ENCODE data around the gene GDAP2. TPM values are rescaled to one million over a fixed set of nuclear protein-coding genes. Genes with fewer than 3 reads are reported as not detected.

GDAP2 gene
- total and polyA plus RNA-seq, 2 donors (not counting 1 experiment from before 2014, with no cell fraction given), result 6.8 to 36.7 TPM

DNA sequence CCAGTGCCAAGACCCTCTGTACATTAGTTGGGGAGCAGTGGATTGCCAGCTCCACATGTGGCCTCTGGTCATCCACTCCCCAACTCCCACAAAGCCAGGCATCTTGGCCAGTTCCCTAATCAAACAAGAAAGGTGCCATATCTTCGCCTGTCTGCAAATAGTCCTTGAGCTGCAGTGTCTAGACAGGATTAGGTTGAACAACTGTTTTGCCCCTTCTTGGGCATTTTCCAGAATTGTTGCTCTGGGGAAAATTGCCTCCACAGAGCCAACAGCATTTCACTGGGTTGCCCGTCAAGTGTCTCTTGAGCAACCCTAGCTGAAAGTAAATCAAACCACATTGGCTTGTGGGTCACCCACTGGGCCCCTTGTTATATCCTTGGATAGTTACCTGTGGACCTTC lies 109.3 kb downstream of the GDAP2 start:
- ChIA-PET CTCF (no interaction called here), POLR2A (no interaction called here)
- Histone ChIP-seq H3K79me2 (ENCODE audit: control insufficient read depth, insufficient read depth, low read length) (no peaks in the 10 kb centered on the region), H3K9ac (ENCODE audit: low read length) (no peak overlapping the region), H3K4me2 (replicated peaks; ENCODE audit: low read depth, low read length, poor library complexity, severe bottlenecking) (no peak overlapping the region), H2AFZ (ENCODE audit: insufficient read depth, low read depth, low read length, poor library complexity, severe bottlenecking) (no peak overlapping the region), H3K4me3 (ENCODE audit: control extremely low read depth in 1 of 5, extremely low read depth in 1 of 5, insufficient read depth in 1 of 5, low read depth in 2 of 5, low read length in 4 of 5) (no peak overlapping the region), H3K36me3 (replicated peaks in 1 of 2; ENCODE audit: control extremely low read depth in 1 of 2, control insufficient read depth in 1 of 2, extremely low read depth in 1 of 2, insufficient read depth in 2 of 2, low read length in 1 of 2) (no peaks in the 10 kb centered on the region), H4K20me1 (ENCODE audit: control insufficient read depth, insufficient read depth, low read length, poor library complexity, severe bottlenecking) (no peaks in the 10 kb centered on the region), H3K27ac (ENCODE audit: low read length in 2 of 2) (no peak overlapping the region), H3K4me1 (ENCODE audit: control insufficient read depth in 2 of 2, insufficient read depth in 2 of 2, low read length in 2 of 2) (no peaks in the 10 kb centered on the region), H3K9me3 (ENCODE audit: control extremely low read depth in 1 of 3, control insufficient read depth in 2 of 3, insufficient read depth in 1 of 3, low read length in 2 of 3) (peaks cover 0 to 33% (median 6%) of the 10 kb centered on the region in 3 donors), H3K27me3 (replicated peaks in 1 of 4; ENCODE audit: control extremely low read depth in 1 of 4, control insufficient read depth in 3 of 4, insufficient read depth in 4 of 4, low read length in 3 of 4) (peaks cover 0 to 3% (median 0%) of the 10 kb centered on the region in 4 experiments)
- H3K27me3 Mint-ChIP-seq, result peaks cover 14% of the 10 kb centered on the region
- DNase-seq (no peak), ATAC-seq (ENCODE audit: low read depth) (no peak)
- H3K9me3 Mint-ChIP-seq (ENCODE audit: insufficient read depth), result no peaks in the 10 kb centered on the region
- WGBS (ENCODE audit: insufficient coverage), result 100% methylated on average over 2 of the region's 2 CpGs
- no peak overlapping the region for H3K4me3 Mint-ChIP-seq
- no peak for TF ChIP-seq EZH2 (IDR thresholded peaks at IDR 0.05; ENCODE audit: borderline replicate concordance, insufficient read depth, low read depth, low read length, poor library complexity, severe bottlenecking)
- TF ChIP-seq, protein P1, sequence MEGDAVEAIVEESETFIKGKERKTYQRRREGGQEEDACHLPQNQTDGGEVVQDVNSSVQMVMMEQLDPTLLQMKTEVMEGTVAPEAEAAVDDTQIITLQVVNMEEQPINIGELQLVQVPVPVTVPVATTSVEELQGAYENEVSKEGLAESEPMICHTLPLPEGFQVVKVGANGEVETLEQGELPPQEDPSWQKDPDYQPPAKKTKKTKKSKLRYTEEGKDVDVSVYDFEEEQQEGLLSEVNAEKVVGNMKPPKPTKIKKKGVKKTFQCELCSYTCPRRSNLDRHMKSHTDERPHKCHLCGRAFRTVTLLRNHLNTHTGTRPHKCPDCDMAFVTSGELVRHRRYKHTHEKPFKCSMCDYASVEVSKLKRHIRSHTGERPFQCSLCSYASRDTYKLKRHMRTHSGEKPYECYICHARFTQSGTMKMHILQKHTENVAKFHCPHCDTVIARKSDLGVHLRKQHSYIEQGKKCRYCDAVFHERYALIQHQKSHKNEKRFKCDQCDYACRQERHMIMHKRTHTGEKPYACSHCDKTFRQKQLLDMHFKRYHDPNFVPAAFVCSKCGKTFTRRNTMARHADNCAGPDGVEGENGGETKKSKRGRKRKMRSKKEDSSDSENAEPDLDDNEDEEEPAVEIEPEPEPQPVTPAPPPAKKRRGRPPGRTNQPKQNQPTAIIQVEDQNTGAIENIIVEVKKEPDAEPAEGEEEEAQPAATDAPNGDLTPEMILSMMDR (IDR thresholded peaks at IDR 0.05), result no peak
- no peak overlapping the region for H3K27ac Mint-ChIP-seq
- H3K4me1 Mint-ChIP-seq, result no peaks in the 10 kb centered on the region
- intact Hi-C loops (cut with micrococcal nuclease), result no loop called here

DNA sequence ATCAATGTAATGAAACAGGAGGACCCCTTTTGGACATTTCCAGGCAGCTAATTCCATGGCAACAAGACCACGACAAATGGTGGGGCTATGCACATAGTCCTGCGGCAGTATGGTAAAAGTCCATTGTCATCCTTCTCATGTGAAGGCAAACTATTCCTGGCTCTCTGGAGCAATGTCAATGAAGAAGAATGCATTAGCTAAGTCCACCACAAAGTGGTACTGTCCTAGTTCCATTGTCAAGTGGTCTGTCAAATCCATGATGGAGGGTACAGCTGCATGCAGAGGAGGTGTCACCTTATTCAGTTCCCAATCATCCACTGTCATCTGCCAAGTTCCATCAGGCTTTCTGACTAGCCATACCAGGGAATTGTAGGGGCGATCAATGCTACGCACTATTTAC lies 110.1 kb downstream of the GDAP2 start:
- H3K27ac Mint-ChIP-seq, result no peak overlapping the region
- no peaks in the 10 kb centered on the region for H3K27me3 ChIP-seq (replicated peaks in 1 of 4; ENCODE audit: control extremely low read depth in 1 of 4, control insufficient read depth in 3 of 4, insufficient read depth in 4 of 4, low read length in 3 of 4)
- H3K4me1 ChIP-seq (ENCODE audit: control insufficient read depth in 2 of 2, insufficient read depth in 2 of 2, low read length in 2 of 2), result no peaks in the 10 kb centered on the region
- H3K4me3 ChIP-seq (ENCODE audit: control extremely low read depth in 1 of 5, extremely low read depth in 1 of 5, insufficient read depth in 1 of 5, low read depth in 2 of 5, low read length in 4 of 5), result no peak overlapping the region
- CTCF ChIA-PET, result no interaction called here
- H3K27me3 Mint-ChIP-seq, result peaks cover 10% of the 10 kb centered on the region
- H4K20me1 ChIP-seq (ENCODE audit: control insufficient read depth, insufficient read depth, low read length, poor library complexity, severe bottlenecking), result no peaks in the 10 kb centered on the region
- H2AFZ ChIP-seq (ENCODE audit: insufficient read depth, low read depth, low read length, poor library complexity, severe bottlenecking), result no peak overlapping the region
- DNase-seq (no peak), ATAC-seq (ENCODE audit: low read depth) (no peak)
- H3K9ac ChIP-seq (ENCODE audit: low read length), result no peak overlapping the region
- intact Hi-C loops (cut with micrococcal nuclease), result no loop called here
- POLR2A ChIA-PET, result no interaction called here
- H3K36me3 ChIP-seq (replicated peaks in 1 of 2; ENCODE audit: control extremely low read depth in 1 of 2, control insufficient read depth in 1 of 2, extremely low read depth in 1 of 2, insufficient read depth in 2 of 2, low read length in 1 of 2), result no peaks in the 10 kb centered on the region
- H3K4me1 Mint-ChIP-seq, result no peaks in the 10 kb centered on the region
- H3K9me3 Mint-ChIP-seq (ENCODE audit: insufficient read depth), result no peaks in the 10 kb centered on the region
- no peak overlapping the region for H3K4me2 ChIP-seq (replicated peaks; ENCODE audit: low read depth, low read length, poor library complexity, severe bottlenecking)
- no peak overlapping the region for H3K4me3 Mint-ChIP-seq
- peaks cover 0 to 33% (median 6%) of the 10 kb centered on the region in 3 donors for H3K9me3 ChIP-seq (ENCODE audit: control extremely low read depth in 1 of 3, control insufficient read depth in 2 of 3, insufficient read depth in 1 of 3, low read length in 2 of 3)
- no peak overlapping the region for H3K27ac ChIP-seq (ENCODE audit: low read length in 2 of 2)
- WGBS (ENCODE audit: insufficient coverage), result 69% methylated on average over 2 of the region's 4 CpGs
- no peaks in the 10 kb centered on the region for H3K79me2 ChIP-seq (ENCODE audit: control insufficient read depth, insufficient read depth, low read length)
- no peak for TF ChIP-seq EZH2 (IDR thresholded peaks at IDR 0.05; ENCODE audit: borderline replicate concordance, insufficient read depth, low read depth, low read length, poor library complexity, severe bottlenecking)
- TF ChIP-seq, protein P1 (IDR thresholded peaks at IDR 0.05), result no peak

Data from B cell (primary cell).